CD14-positive monocyte (primary cell): ENCODE results near the gene CGNL1. TPM values are rescaled to one million over a fixed set of nuclear protein-coding genes. Genes with fewer than 3 reads are reported as not detected.

Source experiments
- DNase-seq, 3 donors: peaks; one replicate each; pipeline ENCODE4 v3.0.0-alpha.2; 2011 to 2022
- H2AFZ ChIP-seq: 2 replicates; pipeline ENCODE4 v1.6.0; 2012; ENCODE audit warnings: mild to moderate bottlenecking, low read depth, low read length, inconsistent platforms; ENCODE audit not compliant: insufficient read depth, poor library complexity, severe bottlenecking
- H3K27ac ChIP-seq, 2 donors: 1 replicate in 1 of 2; 2 replicates in 1 of 2; pipeline ENCODE4 v1.5.1; 2012 to 2013; ENCODE audit warnings: low read length in 2 of 2, control low read depth in 1 of 2, inconsistent platforms in 1 of 2, low read depth in 1 of 2, mild to moderate bottlenecking in 1 of 2
- H3K27me3 ChIP-seq, 2 donors: one replicate each; pipeline versions ENCODE4 v1.6.0 to v1.6.1; 2011 to 2013; ENCODE audit warnings: low read length in 2 of 2; ENCODE audit not compliant: control insufficient read depth in 2 of 2, insufficient read depth in 2 of 2
- H3K36me3 ChIP-seq, 2 donors: replicated peaks in 1 of 2; 1 replicate in 1 of 2; 2 replicates in 1 of 2; pipeline versions ENCODE4 v1.5.1 to v1.6.1; 2012 to 2013; ENCODE audit warnings: low read length in 2 of 2, control low read depth in 1 of 2, inconsistent platforms in 1 of 2, mild to moderate bottlenecking in 1 of 2; ENCODE audit not compliant: insufficient read depth in 2 of 2, control insufficient read depth in 1 of 2
- H3K4me1 ChIP-seq, 2 donors: 1 replicate in 1 of 2; 2 replicates in 1 of 2; pipeline versions ENCODE4 v1.5.1 to v1.6.1; 2012 to 2013; ENCODE audit warnings: low read length in 2 of 2, control low read depth in 1 of 2, inconsistent platforms in 1 of 2, mild to moderate bottlenecking in 1 of 2, moderate library complexity in 1 of 2; ENCODE audit not compliant: insufficient read depth in 2 of 2, control insufficient read depth in 1 of 2
- H3K4me2 ChIP-seq: replicated peaks from 2 replicates; pipeline ENCODE3; 2012; ENCODE audit warnings: low read length, moderate library complexity, mild to moderate bottlenecking; ENCODE audit not compliant: poor library complexity, severe bottlenecking; ENCODE audit errors: extremely low read depth
- H3K4me3 ChIP-seq, 3 experiments: fragments of 200-600 bp in 1 of 3; sonication (generic) in 1 of 3; replicated peaks in 1 of 3; 1 replicate in 2 of 3; 2 replicates in 1 of 3; pipeline ENCODE4 v1.5.1; 2011 to 2013; ENCODE audit warnings: low read length in 3 of 3, mild to moderate bottlenecking in 3 of 3, control low read depth in 2 of 3, low read depth in 2 of 3, inconsistent platforms in 1 of 3, moderate library complexity in 1 of 3
- H3K79me2 ChIP-seq: 2 replicates; pipeline ENCODE4 v1.6.0; 2012; ENCODE audit warnings: mild to moderate bottlenecking, control low read depth, inconsistent platforms, low read length, moderate library complexity; ENCODE audit not compliant: insufficient read depth
- H3K9ac ChIP-seq: 2 replicates; pipeline ENCODE4 v1.6.0; 2017; ENCODE audit warnings: low read length, mild to moderate bottlenecking; ENCODE audit not compliant: insufficient read depth, poor library complexity, severe bottlenecking
- H3K9me3 ChIP-seq, 2 donors: replicated peaks in 1 of 2; 1 replicate in 1 of 2; 2 replicates in 1 of 2; pipeline versions ENCODE4 v1.5.1 to v1.6.1; 2012 to 2013; ENCODE audit warnings: low read length in 2 of 2, control low read depth in 1 of 2; ENCODE audit not compliant: control insufficient read depth in 1 of 2, insufficient read depth in 1 of 2
- H4K20me1 ChIP-seq: 2 replicates; pipeline ENCODE4 v1.6.0; 2012; ENCODE audit warnings: mild to moderate bottlenecking, low read length, control low read depth, moderate library complexity; ENCODE audit not compliant: insufficient read depth
- H3K27ac Mint-ChIP-seq, 7 donors: one replicate each; pipeline ENCODE4 v1.8.0; 2020; ENCODE audit warnings: mild to moderate bottlenecking in 7 of 7, mixed read lengths in 7 of 7, moderate library complexity in 6 of 7, inconsistent platforms in 2 of 7
- H3K27me3 Mint-ChIP-seq, 3 donors: one replicate each; pipeline ENCODE4 v1.8.0; 2021 to 2022; ENCODE audit warnings: low read depth in 3 of 3, mild to moderate bottlenecking in 3 of 3, mixed read lengths in 3 of 3, moderate library complexity in 3 of 3, inconsistent platforms in 1 of 3
- H3K36me3 Mint-ChIP-seq, 2 donors: one replicate each; pipeline ENCODE4 v1.8.0; 2020; ENCODE audit warnings: mixed read lengths in 2 of 2, inconsistent platforms in 1 of 2, mild to moderate bottlenecking in 1 of 2
- H3K4me1 Mint-ChIP-seq: one replicate; pipeline ENCODE4 v1.8.0; 2020; ENCODE audit warnings: mild to moderate bottlenecking, mixed read lengths
- H3K4me3 Mint-ChIP-seq, 2 donors: one replicate each; pipeline ENCODE4 v1.8.0; 2020; ENCODE audit warnings: mild to moderate bottlenecking in 2 of 2, mixed read lengths in 2 of 2, moderate library complexity in 1 of 2
- H3K9me3 Mint-ChIP-seq, 7 donors: one replicate each; pipeline ENCODE4 v1.8.0; 2020 to 2022; ENCODE audit warnings: mixed read lengths in 7 of 7, mild to moderate bottlenecking in 6 of 7, moderate library complexity in 6 of 7, inconsistent platforms in 2 of 7
- WGBS: methylation state at CpG from one replicate; pipeline ENCODE4 v1.1.5; 2013; ENCODE audit warnings: missing lambda C conversion rate; ENCODE audit not compliant: insufficient coverage; 5-methylcytosine and 5-hydroxymethylcytosine counted together
- intact Hi-C, 2 donors: fragments of 100-400 bp; cut with micrococcal nuclease; formaldehyde crosslinking; loops; one replicate each; pipeline versions ENCODE4 v1.15.0 to v1.15.1; 2023
- polyA plus RNA-seq, 3 donors: library from polyadenylated mRNA; depleted of rRNA in 1 of 3; unstranded in 2 of 3; stranded (reverse) in 1 of 3; fragments of 300-500 nt in 2 of 3; fragments of >200 nt in 1 of 3; fragmentation: Illumina TruSeq in 2 of 3; gene quantifications; 1 replicate in 2 of 3; 2 replicates in 1 of 3; pipeline ENCODE4 v1.2.3, GENCODE V29; 2012 to 2021
- TF ChIP-seq, protein P1 (sequence below): fragments of 200-600 bp; IDR thresholded peaks from one replicate; pipeline ENCODE4 v1.8.0; 2022; ENCODE audit warnings: antibody characterized with exemption, mild to moderate bottlenecking

Gene CGNL1
- polyA plus RNA-seq, 3 donors: not detected

- H3K36me3 Mint-ChIP-seq: no peaks in the 10 kb centered on the region
- intact Hi-C loops: no loop called here
Observed at GRCh38 chr15:57461541-57461940, 85.2 kb downstream of the CGNL1 start.

GRCh38 chr15:57462381-57462780, 86.1 kb downstream of the CGNL1 start:
- Histone ChIP-seq H3K27ac (no peak overlapping the region), H3K79me2 (no peaks in the 10 kb centered on the region), H3K9ac (no peak overlapping the region), H3K4me2 (no peak overlapping the region), H3K4me1 (no peaks in the 10 kb centered on the region), H2AFZ (no peak overlapping the region), H4K20me1 (no peaks in the 10 kb centered on the region), H3K9me3 (no peaks in the 10 kb centered on the region), H3K36me3 (no peaks in the 10 kb centered on the region), H3K4me3 (no peak overlapping the region), H3K27me3 (no peaks in the 10 kb centered on the region)
- Mint-ChIP-seq H3K4me3 (no peak overlapping the region), H3K9me3 (no peaks in the 10 kb centered on the region), H3K27me3 (peaks cover 2 to 3% (median 2%) of the 10 kb centered on the region in 3 donors), H3K36me3 (no peaks in the 10 kb centered on the region), H3K27ac (no peak overlapping the region), H3K4me1 (peaks cover 3% of the 10 kb centered on the region)
- intact Hi-C loops: no loop called here
- DNase-seq: no peak
- TF ChIP-seq, protein P1, sequence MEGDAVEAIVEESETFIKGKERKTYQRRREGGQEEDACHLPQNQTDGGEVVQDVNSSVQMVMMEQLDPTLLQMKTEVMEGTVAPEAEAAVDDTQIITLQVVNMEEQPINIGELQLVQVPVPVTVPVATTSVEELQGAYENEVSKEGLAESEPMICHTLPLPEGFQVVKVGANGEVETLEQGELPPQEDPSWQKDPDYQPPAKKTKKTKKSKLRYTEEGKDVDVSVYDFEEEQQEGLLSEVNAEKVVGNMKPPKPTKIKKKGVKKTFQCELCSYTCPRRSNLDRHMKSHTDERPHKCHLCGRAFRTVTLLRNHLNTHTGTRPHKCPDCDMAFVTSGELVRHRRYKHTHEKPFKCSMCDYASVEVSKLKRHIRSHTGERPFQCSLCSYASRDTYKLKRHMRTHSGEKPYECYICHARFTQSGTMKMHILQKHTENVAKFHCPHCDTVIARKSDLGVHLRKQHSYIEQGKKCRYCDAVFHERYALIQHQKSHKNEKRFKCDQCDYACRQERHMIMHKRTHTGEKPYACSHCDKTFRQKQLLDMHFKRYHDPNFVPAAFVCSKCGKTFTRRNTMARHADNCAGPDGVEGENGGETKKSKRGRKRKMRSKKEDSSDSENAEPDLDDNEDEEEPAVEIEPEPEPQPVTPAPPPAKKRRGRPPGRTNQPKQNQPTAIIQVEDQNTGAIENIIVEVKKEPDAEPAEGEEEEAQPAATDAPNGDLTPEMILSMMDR: no peak
- WGBS: 33% methylated on average over 1 of the region's 2 CpGs

More at GRCh38 chr15:57461541-57461940, 85.2 kb downstream of the CGNL1 start:
- DNase-seq: no peak
- H3K27me3 Mint-ChIP-seq: peaks cover 0 to 3% (median 2%) of the 10 kb centered on the region in 3 donors
- Histone ChIP-seq H3K36me3 (no peaks in the 10 kb centered on the region), H3K27me3 (no peaks in the 10 kb centered on the region), H3K9ac (no peak overlapping the region), H3K9me3 (no peaks in the 10 kb centered on the region), H2AFZ (no peak overlapping the region), H3K4me3 (no peak overlapping the region), H4K20me1 (no peaks in the 10 kb centered on the region), H3K79me2 (no peaks in the 10 kb centered on the region), H3K27ac (no peak overlapping the region), H3K4me2 (no peak overlapping the region), H3K4me1 (no peaks in the 10 kb centered on the region)
- 79% methylated on average over 5 of the region's 5 CpGs for WGBS
- TF ChIP-seq, protein P1: no peak
- peaks cover 3% of the 10 kb centered on the region for H3K4me1 Mint-ChIP-seq
- H3K9me3 Mint-ChIP-seq: no peaks in the 10 kb centered on the region
- no peak overlapping the region for H3K27ac Mint-ChIP-seq
- no peak overlapping the region for H3K4me3 Mint-ChIP-seq
